Activated T-helper 1 cell treated with anti-CD3 and anti-CD28 coated beads, Interleukin-2, amount 50 U/mL, for 16 hours (primary cell): ENCODE data around the gene WDR59.
"Not testable (repeated sequence)": the region's sequence is repeated elsewhere in the genome, so short reads cannot be mapped to it uniquely, and the experiment has no call there.

Experiments
- DNase-seq, 2 donors: peaks; one replicate each; pipeline ENCODE4 v3.0.0-alpha.2; 2020; ENCODE audit warnings: low read depth in 1 of 2, low spot score in 1 of 2

Gene WDR59, protein sequence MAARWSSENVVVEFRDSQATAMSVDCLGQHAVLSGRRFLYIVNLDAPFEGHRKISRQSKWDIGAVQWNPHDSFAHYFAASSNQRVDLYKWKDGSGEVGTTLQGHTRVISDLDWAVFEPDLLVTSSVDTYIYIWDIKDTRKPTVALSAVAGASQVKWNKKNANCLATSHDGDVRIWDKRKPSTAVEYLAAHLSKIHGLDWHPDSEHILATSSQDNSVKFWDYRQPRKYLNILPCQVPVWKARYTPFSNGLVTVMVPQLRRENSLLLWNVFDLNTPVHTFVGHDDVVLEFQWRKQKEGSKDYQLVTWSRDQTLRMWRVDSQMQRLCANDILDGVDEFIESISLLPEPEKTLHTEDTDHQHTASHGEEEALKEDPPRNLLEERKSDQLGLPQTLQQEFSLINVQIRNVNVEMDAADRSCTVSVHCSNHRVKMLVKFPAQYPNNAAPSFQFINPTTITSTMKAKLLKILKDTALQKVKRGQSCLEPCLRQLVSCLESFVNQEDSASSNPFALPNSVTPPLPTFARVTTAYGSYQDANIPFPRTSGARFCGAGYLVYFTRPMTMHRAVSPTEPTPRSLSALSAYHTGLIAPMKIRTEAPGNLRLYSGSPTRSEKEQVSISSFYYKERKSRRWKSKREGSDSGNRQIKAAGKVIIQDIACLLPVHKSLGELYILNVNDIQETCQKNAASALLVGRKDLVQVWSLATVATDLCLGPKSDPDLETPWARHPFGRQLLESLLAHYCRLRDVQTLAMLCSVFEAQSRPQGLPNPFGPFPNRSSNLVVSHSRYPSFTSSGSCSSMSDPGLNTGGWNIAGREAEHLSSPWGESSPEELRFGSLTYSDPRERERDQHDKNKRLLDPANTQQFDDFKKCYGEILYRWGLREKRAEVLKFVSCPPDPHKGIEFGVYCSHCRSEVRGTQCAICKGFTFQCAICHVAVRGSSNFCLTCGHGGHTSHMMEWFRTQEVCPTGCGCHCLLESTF

DNA sequence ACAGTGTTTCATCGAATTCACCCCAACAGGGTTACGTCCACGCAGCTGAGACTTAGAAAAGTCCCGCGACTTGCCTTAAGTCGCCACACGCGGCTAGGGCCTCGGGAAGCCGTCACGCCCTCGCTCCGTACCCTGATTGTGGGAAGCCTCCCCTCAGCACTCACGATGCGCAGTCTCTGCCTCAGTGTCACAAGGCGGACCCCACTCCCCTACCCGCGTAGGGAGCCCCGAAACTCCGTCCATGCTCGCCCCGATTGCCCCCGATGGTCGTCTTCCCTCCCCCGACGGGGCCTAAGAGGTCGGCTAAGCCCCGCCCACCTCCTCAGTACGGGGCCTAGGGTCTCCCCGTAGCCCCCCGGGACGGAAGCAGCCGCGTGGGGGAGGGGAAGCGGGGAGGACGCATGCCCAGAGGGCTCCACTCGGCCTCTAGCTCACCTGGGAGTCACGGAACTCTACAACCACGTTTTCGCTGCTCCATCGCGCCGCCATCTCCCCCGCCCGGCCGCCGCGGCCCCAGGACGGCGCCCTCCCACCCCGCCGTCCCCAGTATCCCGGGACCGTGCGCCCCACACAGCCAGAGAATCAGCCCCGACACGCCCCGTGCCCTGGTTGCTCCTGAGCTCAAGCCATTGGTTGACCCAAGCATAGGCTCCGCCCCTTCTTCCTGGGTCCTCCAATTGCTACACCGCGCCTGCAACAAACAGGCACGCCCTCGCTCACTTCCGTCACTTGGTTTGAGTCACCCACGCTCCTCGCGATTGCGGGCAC, at the start of gene WDR59:
WDR59 (minus strand) TSS at position 595 of the 768 bp plus-strand sequence; CDS start at position 489, 106 bp downstream.
- DNase-seq, result peak; percentile 94 to 96

DNA sequence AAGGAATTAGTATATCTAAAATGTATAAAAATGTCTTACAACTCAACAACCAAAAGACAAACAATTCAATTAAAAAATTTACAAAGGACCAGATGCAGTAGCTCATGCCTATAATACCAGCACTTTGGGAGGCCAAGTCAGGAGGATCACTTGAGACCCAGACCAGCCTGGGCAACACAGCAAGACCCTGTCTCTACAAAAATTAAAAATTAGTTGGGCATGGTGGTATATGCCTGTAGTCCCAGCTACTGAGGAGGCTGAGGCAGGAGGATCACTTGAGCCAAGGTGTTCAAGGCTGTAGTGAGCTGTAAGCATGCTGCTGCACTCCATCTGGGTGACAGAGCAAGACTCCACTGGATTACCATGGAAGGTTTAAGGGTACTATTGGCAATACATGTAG, 47.7 kb upstream of the WDR59 start:
- no peak for DNase-seq

DNA sequence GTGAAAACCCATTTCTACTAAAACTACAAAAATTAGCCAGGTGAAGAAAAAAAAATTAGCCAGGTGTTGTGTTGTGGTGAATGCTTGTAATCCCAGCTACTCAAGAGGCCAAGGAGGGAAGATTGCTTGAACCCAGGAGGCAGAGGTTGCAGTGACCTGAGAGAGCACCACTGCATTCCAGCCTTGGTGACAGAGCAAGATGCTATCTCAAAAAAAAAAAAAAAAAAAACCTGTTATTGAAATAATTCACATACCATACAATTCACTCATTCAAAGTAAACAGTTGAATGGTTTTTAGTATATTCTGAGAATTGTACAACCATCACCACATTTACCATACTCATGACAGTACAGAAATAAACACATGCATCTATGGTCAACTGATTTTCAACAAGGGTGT, 44.9 kb upstream of the WDR59 start:
- no peak for DNase-seq

DNA sequence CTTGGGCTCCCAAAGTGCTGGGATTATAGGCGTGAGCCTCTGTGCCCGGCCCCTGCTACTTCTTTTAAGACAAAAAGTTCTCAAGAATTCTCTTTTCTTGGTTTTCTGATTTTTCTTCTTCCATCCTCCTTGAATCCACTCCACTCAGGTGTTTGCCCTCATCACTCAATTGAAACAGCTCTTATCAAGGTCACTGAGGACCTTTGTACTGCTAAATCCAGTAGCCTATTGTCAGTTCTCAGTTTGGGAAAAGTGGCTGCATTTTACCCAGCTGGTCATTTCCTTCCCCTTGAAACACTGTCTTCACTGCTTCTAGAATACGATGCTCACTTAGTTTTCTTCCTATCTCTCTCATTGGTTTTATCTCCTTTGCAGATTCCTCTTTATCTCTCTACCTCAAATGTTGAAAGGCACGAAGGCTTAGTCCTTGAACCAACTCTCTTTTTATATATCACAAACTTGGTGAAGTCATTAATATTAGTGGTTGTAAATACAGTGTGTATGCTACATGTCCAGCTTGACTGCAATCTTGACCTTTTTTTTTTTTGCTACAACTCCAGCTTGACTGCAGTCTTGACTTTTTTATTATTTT, 43.7 kb upstream of the WDR59 start:
- no peak for DNase-seq

DNA sequence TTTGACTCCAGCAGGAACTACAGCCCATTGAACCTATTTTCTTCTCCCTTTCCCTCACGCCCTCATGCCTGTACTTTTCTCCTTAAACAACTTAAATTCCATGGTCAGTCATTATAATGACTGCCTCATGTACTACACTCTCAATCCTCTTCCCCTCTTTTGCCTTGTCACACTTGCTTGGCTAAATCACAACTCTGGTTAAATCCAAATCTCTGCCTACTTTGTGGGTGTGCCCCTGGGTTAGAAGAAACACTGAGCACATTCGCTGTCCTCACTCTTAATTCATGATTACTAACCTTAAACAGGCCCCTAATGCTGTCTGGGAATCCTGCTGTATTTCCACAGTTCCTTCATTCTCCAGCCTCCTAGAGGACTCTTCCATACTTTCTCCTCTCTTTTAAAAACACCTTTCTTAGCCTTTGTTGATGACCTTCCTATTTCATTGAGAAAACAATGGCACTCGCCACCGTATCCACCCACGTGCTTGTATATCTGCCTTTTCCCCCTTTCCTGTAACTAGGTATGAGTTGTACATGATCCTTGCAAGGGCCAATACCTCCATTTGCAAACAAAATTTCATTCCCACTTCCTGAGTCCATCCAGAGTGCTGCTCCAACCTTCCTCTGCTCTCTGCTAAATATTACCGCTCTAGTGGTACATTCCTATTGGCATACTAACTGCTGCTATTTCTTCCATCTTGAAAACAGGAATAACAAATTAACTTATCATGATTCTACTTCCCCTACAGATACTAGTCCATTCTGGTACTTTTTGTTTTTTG, 42.8 kb upstream of the WDR59 start:
- DNase-seq, result no peak

DNA sequence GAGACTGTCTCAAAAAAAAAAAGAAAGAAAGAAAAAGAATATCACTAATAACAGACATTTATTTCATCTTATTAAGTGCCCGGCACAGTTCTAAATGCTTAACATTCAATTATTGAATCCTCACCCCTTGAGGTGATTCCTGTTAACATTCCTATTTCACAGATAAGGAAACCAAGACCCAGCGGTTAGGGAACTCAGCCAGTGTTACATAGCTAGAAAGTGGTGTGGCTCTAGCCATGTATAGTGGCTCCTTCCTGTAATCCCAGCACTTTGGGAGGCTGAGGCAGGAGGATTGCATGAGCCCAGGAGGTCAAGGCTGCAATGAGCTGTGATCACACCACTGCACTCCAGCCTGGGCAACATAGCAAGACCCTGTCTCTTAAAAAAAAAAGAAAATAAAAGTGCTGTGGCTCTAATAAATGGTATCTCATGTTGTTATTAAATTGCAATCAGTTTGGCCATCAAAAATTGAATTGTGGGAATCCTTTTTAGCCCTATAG, 42.0 kb upstream of the WDR59 start:
- no peak for DNase-seq

DNA sequence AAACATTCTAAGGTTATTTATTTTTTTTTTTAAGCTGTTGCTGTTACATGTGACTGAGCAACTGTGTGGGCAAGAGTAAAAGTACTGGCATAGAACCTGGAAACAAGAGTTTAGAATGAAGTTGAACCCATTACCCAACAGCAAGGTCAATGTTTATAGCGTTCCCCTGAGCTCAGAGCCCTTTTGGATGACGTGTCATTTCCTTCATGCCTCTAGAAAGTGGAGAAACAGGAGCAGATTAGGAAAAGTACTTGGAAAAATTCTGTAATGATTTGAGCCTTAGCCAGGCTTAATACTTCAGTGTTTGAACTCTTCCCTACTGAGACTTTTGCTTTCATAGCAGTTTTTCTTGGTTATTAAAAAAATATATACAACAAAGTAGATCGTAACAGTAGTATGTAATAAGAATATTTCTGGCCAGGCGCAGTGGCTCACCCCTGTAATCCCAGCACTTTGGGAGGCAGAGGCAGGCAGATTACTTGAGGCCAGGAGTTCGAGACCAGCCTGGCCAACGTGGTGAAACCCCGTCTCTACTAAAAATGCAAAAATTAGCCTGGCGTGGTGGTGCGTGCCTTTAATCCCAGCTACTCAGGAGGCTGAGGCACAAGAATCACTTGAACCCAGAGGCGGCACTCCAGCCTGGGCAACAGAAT, 41.4 kb upstream of the WDR59 start:
- not testable (repeated sequence) for DNase-seq

DNA sequence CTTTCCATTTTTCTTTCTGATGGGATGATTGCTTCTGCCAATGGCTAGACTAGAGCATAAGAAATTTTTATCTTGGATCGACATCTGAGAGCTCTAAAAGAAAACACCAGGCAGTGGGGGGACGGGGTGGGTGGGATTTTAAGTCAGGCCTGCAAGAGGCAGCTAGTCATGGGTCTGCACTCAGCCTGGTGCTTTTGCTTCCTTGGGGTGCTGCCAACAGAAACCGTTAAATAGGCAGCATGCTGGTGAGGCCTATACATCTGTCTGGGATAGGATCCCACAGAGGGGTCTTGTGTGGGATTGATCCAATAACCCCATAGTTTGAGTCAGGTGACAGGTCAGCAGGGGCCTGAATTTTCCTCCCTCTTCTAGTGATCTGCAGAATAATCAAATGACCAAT, 40.8 kb upstream of the WDR59 start:
- DNase-seq, result no peak

DNA sequence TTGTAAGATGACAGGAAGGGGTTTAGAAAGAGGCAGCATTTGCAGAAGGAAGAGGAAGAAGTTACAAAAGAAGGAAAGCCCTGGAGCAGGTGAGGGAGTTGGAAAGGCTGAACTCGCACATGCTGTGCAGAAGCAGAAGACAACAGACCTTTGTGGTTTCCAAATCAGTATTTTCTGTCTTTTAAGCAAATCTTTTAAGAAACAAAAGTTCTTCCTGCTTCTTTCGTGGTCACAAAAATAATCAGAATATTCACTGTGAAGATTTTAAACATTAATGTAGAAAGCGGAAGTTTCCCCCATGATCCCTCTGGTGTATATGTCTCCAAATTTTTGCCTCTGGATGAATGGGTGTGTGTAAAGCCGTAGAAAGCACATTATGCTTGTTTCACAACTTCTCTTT, 39.7 kb upstream of the WDR59 start:
- no peak for DNase-seq

DNA sequence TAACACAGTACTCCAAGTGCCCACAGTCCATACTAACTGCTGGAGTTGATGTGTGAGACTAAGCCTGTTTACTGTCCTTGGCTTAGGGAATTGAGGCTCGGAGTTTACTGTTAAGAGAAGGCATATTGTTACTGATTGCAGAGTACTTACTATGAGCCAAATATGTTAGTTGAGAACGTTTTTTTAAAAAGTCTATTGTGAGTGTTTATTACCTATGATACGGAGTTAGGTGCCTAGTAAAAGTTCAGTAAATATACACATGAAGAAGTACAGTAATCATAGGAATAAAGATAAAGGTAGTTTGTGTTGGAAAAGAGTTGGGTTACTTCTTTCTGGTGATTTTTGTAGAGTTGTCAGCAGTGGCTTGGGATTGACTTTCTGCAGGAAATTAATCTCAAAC, 39.3 kb upstream of the WDR59 start:
- DNase-seq, result no peak

DNA sequence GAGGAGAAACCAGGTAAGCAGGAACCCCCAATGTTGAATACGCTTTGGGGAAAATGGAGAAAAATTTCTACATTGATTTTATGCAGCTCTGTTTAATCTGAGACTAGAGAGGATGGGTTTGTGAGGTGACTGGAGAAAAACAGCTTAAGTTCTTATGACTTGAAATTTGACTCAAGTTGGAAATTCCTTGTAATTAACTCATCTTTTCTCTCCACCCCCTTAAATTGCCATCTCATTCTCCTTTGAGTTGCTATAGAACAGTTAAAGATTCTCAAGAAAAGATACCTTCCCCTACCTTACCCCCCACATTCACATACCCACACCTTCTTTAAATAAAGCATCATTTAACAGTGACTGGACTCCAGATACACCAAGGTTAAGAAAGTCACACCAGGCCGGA, 38.1 kb upstream of the WDR59 start:
- DNase-seq, result no peak

DNA sequence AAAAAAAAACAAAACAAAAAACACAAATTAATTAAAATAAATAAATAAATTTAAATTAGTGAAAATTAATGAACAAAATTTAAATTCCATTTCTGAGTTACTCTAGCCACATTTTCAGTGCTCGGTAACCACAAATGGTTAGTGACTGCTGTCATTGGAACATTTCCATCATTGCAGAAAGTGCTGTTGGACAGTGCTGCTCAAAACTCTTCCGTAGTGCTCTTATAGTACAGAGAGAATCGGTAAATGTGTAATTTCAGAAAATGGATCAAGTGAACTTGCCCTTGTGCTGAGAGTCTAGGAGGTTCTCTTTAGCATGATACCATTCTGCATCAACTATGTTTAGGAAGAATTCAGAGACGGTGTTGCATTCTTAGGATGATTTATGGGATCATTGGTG, 37.6 kb upstream of the WDR59 start:
- DNase-seq, result no peak

DNA sequence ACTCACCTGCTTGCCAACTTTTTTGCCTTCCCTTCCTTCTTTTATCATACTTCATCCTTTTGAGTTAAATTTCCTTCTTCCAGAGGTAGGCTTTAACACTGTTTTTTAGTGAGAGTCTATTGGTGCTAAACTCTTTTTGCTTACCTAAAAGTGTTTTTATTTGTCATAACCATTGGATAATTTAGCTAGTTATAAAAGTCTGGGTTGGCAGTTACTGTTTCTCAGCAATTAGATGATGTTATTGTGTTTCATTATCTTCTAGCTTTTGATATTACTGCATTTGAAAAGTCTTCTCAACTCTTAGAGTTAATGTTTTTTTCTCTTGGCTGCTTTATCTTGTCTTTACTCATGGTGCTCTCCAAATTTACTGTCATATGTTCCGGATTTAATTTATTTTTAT, 36.5 kb upstream of the WDR59 start:
- no peak for DNase-seq

DNA sequence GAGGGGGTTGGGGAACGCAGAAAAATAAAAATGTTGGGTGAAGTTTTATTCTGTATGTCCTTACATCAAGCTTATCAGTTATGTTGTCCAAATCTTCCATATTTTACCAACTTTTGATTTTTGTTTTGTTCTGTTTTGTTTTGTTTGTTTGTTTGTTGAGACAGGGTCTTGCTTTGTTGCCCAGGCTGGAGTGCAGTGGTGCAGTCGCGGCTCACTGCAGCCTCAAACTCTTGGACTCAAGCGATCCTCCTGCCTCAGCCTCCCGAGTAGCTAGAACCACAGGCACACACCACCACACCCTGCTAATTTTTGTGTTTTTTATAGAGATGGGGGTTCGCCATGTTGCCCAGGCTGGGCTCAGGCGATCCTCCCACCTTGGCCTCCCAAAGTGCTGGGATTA, 34.7 kb upstream of the WDR59 start:
- no peak for DNase-seq

DNA sequence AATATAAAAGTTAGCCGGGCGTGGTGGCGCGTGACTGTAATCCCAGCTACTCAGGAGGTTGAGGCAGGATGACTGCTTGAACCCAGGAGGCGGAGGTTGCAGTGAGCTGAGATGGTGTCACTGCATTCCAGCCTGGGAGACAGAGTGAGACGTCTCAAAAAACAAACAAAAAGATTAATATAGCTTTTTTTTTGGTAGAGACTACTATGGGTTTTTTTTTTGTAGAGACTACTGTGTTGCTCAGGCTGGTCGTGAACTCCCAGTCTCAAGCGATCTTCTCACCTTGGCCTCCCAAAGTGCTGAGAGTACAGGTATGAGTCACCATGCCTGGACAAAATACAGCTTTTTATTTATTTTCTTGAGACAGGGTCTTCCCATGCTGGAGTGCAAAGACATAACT, 34.1 kb upstream of the WDR59 start:
- no peak for DNase-seq

DNA sequence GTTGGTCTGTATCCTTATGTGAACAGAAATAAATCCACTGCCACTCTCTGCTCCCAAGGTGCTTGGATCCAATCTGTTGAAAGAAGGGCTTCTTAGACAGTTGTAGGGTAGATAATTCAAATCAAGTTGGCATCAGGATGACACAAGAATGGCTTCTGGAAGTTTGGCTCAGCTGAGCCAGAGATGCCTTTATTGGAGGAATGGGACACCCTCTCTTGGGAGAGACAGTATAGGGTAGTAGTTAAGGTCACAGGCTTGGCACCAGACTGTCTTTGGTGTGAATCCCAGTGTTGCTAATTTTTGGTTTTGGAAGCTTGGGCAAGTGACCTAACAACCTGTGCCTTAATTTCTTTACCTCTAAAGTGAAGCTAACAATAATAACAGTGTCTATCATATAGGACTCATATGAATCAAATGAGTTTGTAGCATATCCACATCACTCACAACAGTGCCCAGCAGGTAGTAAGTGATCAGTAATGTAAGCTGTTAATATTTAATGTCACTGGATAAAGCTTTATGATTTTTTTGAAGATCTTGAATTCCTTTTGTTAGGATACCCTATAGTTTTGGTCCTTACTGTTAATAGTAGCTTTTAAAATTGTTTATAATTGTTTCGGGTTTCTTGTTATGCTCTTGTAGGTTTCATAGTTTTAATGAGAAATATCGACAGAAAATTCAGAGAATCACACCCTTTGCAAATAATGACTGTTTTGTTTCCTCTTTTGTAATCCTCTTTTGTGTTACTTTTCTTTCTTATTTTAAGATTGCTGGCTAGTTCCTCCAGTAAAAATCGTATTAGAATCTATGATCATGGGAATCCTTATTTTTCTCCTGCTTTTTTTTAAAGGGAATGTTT, 33.0 kb upstream of the WDR59 start:
- DNase-seq, result no peak

DNA sequence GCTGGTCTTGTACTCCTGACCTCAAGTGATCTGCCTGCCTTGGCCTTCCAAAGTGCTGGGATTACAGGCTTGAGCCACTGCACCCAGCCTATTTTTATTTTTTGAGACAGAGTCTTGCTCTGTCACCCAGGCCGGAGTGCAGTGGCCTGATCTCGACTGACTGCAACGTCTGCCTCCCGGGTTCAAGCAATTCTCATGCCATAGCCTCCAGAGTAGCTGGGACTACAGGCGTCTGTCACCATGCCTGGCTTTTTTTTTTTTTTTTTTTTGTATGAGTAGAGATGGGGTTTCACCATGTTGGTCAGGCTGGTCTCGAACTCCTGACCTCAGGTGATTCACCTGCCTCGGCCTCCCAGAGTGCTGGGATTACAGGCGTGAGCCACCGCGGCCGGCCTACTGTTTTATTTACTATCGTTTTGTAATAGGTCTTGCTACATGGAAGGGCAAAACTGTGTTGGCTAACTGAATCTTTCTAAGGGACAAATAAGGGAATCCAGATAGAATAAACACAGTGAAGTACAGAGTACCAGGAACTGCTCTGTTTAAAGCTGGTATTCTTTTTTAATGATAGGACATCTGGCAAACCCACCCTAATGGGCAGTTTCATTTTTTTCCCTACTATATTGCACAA, 31.6 kb upstream of the WDR59 start:
- not testable (repeated sequence) for DNase-seq

DNA sequence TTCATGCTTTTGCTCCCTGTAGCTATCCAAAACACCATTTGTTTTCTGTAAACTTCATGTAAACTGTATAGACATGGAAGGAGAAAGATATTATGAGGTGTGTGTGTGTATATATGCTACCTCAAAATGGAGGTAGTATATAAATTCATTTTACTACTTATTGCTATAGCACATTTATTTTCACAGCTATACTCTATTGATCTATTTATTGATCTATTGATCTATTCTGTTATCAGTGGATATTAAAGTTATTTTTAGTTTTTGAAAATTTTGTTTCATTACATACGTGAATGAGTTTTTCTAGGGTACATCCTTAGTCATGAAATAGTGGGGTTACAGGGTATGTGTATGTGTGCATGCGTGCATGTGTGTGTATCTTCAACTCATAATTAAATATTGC, 29.4 kb upstream of the WDR59 start:
- no peak for DNase-seq
